NCI-H146 treated with DMSO at 0.1 percent for 48 hours (cell line): Measurements from ENCODE around the gene KIF19.

Experiments used
- DNase-seq: peaks from one replicate; lab custom pipeline; 2025; ENCODE audit not compliant: unreplicated experiment; lab: John Stamatoyannopoulos, UW

KIF19 gene

GRCh38 chr17:74305865-74306654 lies 20.0 kb upstream of the KIF19 start:
- DNase-seq: no peak

GRCh38 chr17:74307984-74308773 lies 17.8 kb upstream of the KIF19 start:
- no peak for DNase-seq

GRCh38 chr17:74309902-74310301 lies 16.1 kb upstream of the KIF19 start:
- no peak for DNase-seq

GRCh38 chr17:74314877-74315276 lies 11.1 kb upstream of the KIF19 start:
- DNase-seq: no peak

GRCh38 chr17:74316220-74316619 lies 9.8 kb upstream of the KIF19 start:
- no peak for DNase-seq

- DNase-seq: no peak
Measured at GRCh38 chr17:74317071-74317470, 9.0 kb upstream of the KIF19 start.

GRCh38 chr17:74318391-74318790 lies 7.6 kb upstream of the KIF19 start:
- DNase-seq: no peak

- no peak for DNase-seq
Measured at GRCh38 chr17:74324521-74324920, 1.5 kb upstream of the KIF19 start.

- no peak for DNase-seq
Measured at GRCh38 chr17:74325376-74325742, 667 bp upstream of the KIF19 start.

GRCh38 chr17:74326506-74326905 lies 480 bp downstream of the KIF19 start:
- DNase-seq: no peak

GRCh38 chr17:74328487-74328886 lies 2.5 kb downstream of the KIF19 start:
- DNase-seq: no peak

GRCh38 chr17:74329378-74329777 lies 3.4 kb downstream of the KIF19 start:
- DNase-seq: no peak

GRCh38 chr17:74330446-74330845 lies 4.4 kb downstream of the KIF19 start:
- no peak for DNase-seq

- DNase-seq: no peak
Measured at GRCh38 chr17:74332017-74332650, 6.1 kb downstream of the KIF19 start.

- peak; percentile 29 for DNase-seq
Measured at GRCh38 chr17:74332763-74333283, 6.8 kb downstream of the KIF19 start.

- no peak for DNase-seq
Measured at GRCh38 chr17:74334393-74335039, 8.5 kb downstream of the KIF19 start.

- DNase-seq: no peak
Measured at GRCh38 chr17:74335529-74336062, 9.6 kb downstream of the KIF19 start.

GRCh38 chr17:74336307-74336706 lies 10.3 kb downstream of the KIF19 start:
- DNase-seq: no peak

- DNase-seq: no peak
Measured at GRCh38 chr17:74337834-74338500, 11.9 kb downstream of the KIF19 start.

- DNase-seq: no peak
Measured at GRCh38 chr17:74339537-74340195, 13.6 kb downstream of the KIF19 start.
